GM19328 (cell line): ENCODE results near the gene CDH23.

Source experiments
- ATAC-seq: cut with Tn5 transposase; IDR thresholded peaks from one replicate; pipeline ENCODE4 v1.9.1; 2021; ENCODE audit warnings: mild to moderate bottlenecking, moderate library complexity; ENCODE audit not compliant: unreplicated experiment

CDH23 gene

DNA sequence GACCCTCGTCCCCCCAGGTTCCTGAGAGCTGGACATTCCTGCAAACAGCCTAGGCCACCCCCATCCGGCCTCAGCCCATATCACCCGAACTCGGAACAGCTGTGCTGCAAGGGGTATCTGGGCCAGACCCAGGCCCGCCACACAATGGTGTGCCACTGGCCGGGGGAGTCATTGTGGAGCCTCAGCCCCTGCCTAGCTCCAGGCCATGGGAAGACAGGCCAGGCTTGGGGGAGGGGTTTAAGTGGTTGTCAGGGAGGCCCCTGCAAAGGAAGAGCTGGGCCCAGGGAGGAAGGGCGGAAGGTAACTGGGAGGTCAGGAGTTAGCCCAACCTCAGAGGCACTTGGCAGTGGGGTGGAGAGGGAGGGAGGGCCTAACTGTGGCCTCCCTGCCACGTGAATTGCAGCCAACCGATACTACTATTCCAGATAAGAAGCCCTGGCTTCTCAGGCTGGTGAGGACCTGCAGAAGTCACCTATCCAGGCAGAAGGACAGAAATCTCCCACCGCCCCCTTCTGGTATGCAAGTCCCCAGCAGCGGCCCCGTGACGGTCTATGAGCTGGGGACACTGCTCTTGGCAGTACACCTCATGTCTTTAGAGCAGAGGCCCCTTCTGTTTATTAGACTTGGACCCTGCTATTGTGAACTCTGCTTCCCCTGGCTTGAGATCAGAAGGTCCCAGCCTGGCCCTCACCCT, 349.8 kb downstream of the CDH23 start:
- ATAC-seq = no peak

DNA sequence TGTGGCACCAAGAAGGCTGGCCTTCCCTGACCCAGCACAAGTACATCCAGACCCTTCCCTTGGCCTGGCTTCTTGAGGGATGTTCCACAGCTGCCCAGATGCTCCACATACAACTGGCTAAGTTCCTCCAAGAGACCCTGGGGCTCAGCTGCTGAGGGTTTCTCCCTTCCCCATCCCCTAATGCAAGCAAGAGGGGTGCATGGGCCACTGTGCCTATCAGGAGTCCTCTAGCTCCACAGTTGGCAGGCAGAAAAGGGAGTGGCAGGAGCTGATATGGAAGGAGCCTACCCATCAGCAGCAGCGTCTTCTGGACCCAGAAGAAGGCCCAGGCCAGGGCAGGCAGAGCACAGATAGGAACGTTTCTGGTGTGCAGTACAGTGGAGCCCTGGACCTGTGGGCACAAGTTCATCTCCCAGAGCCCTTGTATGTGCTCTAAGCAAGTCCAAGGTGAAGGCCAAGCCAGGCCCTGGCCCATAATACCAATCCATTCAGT, 350.4 kb downstream of the CDH23 start:
- ATAC-seq = no peak

DNA sequence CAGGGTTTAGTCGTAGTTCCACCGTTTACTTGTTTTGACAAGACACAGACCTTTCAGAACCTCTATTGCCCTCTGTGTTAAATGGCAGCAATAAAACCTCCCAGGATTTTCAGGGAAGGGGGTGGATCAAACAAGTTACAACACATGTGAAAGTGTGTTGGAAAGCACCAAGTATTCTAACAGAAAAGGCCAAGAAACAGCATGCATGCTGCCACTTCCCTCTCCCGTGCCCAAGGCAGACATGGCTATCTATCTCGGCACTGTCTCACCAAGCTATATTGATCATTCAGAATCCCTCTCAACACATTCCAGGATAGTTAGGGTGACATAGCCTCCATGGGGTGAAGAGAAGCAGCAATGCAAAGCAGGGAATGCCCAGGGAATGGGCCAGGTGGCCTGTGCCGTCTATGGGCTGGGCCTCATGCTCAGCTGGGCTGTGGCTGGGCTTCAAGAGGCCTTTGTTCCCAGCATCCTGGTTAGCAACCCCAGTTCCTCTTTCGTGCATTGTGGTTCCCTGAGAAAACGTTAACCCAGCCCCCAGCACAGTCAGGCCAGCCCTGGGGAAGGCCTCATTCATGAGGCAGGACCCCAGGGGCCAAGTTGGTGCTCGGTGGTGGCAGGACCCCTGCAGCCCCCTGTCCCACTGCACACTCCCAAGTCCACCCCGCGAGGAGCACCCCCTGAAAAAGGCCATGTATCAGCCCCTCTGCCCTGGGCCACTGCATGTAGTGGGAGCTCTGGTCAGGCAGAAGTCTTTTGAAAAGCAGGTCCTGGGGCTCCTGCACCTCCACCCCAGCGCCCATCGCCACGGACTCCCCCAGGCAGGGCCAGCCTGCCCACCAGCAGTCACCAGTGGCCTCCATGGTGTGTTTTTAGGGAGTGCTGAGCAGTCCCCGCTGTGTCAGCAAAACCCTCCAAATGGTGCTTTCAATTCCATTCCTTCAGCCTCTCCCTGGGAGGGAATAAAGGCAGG, 351.1 kb downstream of the CDH23 start:
- ATAC-seq = no peak

DNA sequence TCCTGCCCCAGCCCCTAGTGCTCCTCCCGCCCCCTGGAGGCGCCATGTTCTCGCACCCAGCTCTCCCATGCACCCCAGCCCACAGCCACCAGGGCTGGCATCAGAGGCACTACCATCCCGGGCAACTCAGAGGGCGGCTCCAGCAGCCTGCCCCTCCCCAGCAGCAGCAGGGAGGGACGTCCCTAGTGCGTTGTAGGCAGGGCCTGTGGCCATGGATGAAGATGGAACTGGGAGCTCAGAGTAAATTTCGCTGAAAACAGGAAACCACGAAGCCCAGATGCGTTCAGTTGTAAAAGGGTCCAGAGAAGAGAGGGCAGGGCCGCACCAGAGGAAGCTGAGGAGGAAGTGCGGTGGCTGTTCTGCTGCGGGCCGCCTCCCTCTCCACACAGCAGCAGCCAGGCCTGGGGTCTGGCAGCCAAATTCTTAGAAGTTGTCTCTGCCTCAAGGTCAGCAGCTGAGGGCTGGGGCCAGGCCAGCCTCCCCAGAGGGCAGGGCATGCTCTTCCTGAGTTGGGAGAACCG, 352.0 kb downstream of the CDH23 start:
- peak; percentile 62 for ATAC-seq

- no peak for ATAC-seq
These were observed 352.7 kb downstream of the CDH23 start for GRCh38 chr10:71749396-71749795.

DNA sequence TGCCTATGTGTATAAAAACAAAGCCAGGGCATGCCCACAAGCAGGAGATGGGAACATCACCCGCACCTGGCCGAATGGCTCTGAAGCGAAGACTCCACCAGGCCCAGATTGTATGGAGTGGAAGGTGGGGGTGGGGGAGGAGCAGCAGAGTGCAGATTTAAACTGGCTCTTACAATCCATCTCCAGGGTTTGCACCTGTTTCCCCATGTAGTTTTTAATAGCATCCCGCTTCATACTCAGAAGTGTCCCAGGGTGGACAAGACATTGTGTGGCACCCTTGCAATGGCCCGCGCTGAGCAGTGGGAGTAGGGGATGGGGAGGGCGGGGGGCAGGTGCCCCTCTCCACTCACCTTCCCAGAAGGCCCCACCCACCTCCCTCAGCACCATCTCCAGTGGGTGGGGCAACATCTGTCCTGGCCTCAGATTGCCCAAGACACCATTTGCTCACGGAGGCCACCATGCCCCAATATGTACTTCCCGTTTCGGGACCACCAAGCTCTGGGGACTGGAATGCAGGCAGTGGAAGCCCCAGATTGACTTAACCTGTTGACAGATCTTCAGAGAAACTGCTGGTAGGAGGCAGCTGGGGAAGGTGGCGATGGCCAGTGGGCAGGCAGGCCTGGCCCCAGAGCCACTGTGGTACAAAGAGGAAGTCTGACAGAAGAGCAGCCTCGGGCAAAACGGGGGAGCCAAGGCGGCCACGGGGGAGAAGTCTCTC, 353.6 kb downstream of the CDH23 start:
- no peak for ATAC-seq

GRCh38 chr10:71750986-71751385, 354.3 kb downstream of the CDH23 start:
- ATAC-seq = no peak

DNA sequence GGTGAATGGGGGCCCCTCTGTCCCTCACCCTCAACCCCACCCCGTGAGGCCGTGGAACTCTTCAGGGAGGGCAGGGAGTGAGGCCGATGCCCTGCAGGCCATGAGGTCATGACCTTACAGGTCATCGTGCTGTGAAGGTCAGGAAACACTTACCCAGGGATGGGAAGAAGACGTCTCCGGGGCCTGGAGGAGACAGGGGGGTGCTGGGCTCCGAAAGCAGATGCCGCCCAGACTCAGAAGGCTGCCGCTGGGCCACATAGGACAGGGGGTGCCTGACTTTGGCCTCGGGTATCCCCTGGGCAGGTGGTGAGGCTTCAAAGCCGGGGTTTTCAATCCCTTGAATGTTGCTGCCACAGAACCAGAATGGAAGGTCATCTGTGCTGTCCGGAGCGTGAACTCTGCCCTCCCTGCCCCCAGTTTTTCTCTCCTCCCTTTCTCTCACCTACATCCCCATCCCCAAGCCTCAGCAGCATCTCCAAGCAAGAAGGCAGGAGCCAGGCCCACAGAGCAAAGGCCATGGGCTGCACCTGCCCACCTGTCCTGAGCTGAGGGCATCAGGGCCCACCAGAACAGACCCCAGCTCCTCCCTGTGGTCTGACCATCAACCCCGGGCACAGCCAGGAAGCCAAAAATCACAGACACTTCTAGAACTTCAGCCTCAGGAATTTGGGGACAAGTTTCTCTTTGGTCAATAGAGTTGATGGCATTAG, 354.9 kb downstream of the CDH23 start:
- ATAC-seq = no peak

DNA sequence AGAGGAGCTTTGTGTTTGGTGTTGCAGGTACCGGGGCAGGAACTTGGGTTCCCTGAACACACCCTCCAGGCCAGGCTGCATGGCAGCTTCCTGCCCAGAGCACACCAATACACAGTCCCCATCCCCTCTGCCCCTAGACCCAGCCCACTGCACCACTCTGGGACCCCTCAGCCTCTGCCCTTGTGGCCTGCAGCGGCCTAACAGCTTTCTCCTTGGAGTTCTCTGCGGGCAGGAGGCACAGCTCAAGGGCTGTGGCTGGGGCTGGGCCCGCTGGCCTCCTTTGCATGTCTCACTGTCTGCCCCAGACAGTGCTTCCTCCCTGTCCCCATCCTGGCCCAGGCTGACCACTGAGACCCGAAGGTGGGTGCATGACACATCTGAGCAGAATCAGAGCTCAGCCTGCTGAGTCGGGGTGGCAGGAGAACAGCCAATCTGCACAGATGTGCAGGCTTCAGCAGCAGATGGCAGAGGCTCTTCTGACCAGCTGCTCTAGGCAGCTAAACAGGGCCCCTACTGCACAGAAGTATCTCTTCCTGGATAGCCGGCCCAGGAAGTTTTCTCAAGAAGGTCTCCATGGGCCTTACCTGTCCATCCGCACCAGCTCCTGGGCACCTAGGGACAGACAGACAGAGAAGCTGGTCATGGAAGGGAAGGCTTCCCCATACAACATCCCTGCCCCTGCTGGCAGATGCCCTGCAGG, 355.8 kb downstream of the CDH23 start:
- ATAC-seq = no peak

- ATAC-seq = no peak
These were observed 356.6 kb downstream of the CDH23 start for GRCh38 chr10:71753091-71753959.

GRCh38 chr10:71753960-71754505, 357.3 kb downstream of the CDH23 start:
- no peak for ATAC-seq

GRCh38 chr10:71754562-71754961, 357.8 kb downstream of the CDH23 start:
- ATAC-seq = no peak

- no peak for ATAC-seq
These were observed 358.6 kb downstream of the CDH23 start for GRCh38 chr10:71755179-71755879.

DNA sequence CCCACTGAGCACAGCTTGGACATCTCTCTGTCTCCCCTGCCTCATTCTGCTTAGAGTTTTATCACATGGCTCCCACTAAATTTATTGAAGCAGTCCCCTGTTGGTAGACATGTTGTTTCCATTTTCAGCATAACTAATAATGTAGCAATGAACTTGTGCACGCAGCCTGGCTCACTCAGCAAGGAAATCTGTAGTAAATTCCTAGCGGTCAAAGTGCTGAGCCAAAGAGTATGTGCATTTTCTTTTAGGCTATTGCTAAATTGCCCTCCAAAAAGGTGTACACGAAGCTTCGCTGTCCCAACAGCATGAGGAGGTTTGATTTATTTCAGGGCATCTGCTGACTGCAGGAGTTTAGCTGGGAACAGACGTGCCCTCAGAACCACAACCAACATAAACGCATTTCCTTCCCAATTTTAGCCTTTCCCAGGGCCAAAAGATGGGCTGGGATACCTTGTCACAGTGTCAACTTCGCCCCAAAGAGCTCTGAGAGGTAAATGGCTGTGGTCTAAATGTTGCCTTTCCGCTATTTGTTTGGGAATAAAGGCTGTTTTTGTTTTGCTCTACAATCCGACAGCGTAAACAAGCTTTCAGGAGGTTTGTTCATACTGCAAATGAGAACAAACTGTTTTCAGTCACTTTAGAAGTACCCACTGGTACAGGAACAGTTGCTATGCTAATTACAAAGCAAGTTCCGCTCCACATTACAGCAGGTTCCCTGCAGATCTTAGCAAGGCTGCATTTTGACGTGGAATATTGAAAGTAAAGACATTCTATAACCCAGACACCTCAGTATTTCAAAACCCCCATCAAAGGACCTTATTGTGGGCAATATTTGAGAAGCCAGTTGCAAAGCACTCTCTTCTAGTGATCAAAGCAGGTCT, 359.8 kb downstream of the CDH23 start:
- no peak for ATAC-seq

- no peak for ATAC-seq
These were observed 360.7 kb downstream of the CDH23 start for GRCh38 chr10:71757399-71757922.

DNA sequence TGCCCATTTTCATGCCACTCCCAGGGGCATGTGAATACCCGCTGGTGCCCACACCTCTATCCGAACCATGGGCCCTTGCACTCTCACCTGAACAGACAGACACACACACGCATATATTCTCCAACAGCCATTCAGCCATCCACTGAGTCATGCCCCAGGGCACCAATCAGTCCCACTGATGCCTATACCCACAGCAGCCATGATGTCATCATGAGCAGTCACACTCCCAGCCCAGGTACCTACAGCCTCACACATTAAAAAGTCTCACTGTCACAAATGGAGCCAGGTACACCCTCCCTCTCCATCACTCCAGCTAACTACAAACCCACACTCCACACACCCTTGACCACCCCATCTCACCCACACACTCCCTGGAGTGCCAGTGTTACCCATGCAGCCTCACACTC, 364.4 kb downstream of the CDH23 start:
- no peak for ATAC-seq
